ENCODE measurements around the gene GRIA1.

The GRIA1 gene

GRCh38 chr5:153780876-153781705 is 290.6 kb downstream of the GRIA1 start:
- DNase-seq (ENCODE audit: low spot score): no peak

- DNase-seq (ENCODE audit: low spot score): no peak
These were observed 292.3 kb downstream of the GRIA1 start for GRCh38 chr5:153782589-153783361.

- no peak for DNase-seq (ENCODE audit: low spot score)
These were observed 292.8 kb downstream of the GRIA1 start for GRCh38 chr5:153783362-153783658.

GRCh38 chr5:153784277-153784676 is 293.8 kb downstream of the GRIA1 start:
- no peak for DNase-seq (ENCODE audit: low spot score)

GRCh38 chr5:153791339-153791738 is 300.9 kb downstream of the GRIA1 start:
- DNase-seq (ENCODE audit: low spot score): no peak

- DNase-seq (ENCODE audit: low spot score): no peak
These were observed 301.8 kb downstream of the GRIA1 start for GRCh38 chr5:153792305-153792704.

- no peak for DNase-seq (ENCODE audit: low spot score)
These were observed 303.2 kb downstream of the GRIA1 start for GRCh38 chr5:153793699-153794098.

GRCh38 chr5:153794327-153794726 is 303.9 kb downstream of the GRIA1 start:
- no peak for DNase-seq (ENCODE audit: low spot score)

GRCh38 chr5:153796527-153796926 is 306.1 kb downstream of the GRIA1 start:
- DNase-seq (ENCODE audit: low spot score): no peak

GRCh38 chr5:153797484-153797883 is 307.0 kb downstream of the GRIA1 start:
- DNase-seq (ENCODE audit: low spot score): no peak

- DNase-seq (ENCODE audit: low spot score): no peak
These were observed 308.4 kb downstream of the GRIA1 start for GRCh38 chr5:153798830-153799229.

GRCh38 chr5:153799466-153799865 is 309.0 kb downstream of the GRIA1 start:
- DNase-seq (ENCODE audit: low spot score): no peak

- no peak for DNase-seq (ENCODE audit: low spot score)
These were observed 311.8 kb downstream of the GRIA1 start for GRCh38 chr5:153802050-153802821.

- DNase-seq (ENCODE audit: low spot score): no peak
These were observed 317.3 kb downstream of the GRIA1 start for GRCh38 chr5:153807801-153808200.

GRCh38 chr5:153809166-153809565 is 318.7 kb downstream of the GRIA1 start:
- DNase-seq (ENCODE audit: low spot score): no peak

- no peak for DNase-seq (ENCODE audit: low spot score)
These were observed 323.4 kb downstream of the GRIA1 start for GRCh38 chr5:153813901-153814300.

GRCh38 chr5:153816870-153817269 is 326.4 kb downstream of the GRIA1 start:
- DNase-seq (ENCODE audit: low spot score): no peak

GRCh38 chr5:153818626-153819025 is 328.2 kb downstream of the GRIA1 start:
- DNase-seq (ENCODE audit: low spot score): no peak

GRCh38 chr5:153823036-153823435 is 332.6 kb downstream of the GRIA1 start:
- DNase-seq (ENCODE audit: low spot score): no peak

- DNase-seq (ENCODE audit: low spot score): no peak
These were observed 334.4 kb downstream of the GRIA1 start for GRCh38 chr5:153824909-153825308.

- no peak for DNase-seq (ENCODE audit: low spot score)
These were observed 336.9 kb downstream of the GRIA1 start for GRCh38 chr5:153827397-153827796.

GRCh38 chr5:153829510-153830065 is 339.1 kb downstream of the GRIA1 start:
- DNase-seq (ENCODE audit: low spot score): no peak

All from AG08396 (cell line).